Osteoblast (primary cell): ENCODE data around the gene SLC28A1. TPM values are rescaled to one million over a fixed set of nuclear protein-coding genes. Genes with fewer than 3 reads are reported as not detected.

ENCODE experiments used
- DNase-seq: peaks from one replicate; pipeline ENCODE4 v3.0.0; 2011; ENCODE audit warnings: low spot score, mixed read lengths; ENCODE audit not compliant: insufficient read length; ENCODE audit errors: missing footprints
- H2AFZ ChIP-seq: 2 replicates; pipeline ENCODE4 v1.6.0; 2011; ENCODE audit warnings: mild to moderate bottlenecking, low read length
- H3K27ac ChIP-seq: 2 replicates; pipeline ENCODE4 v1.5.1; 2011; ENCODE audit warnings: mild to moderate bottlenecking, low read depth, low read length, moderate library complexity
- H3K27me3 ChIP-seq: 2 replicates; pipeline ENCODE4 v1.6.0; 2012; ENCODE audit warnings: mild to moderate bottlenecking, control low read depth, inconsistent platforms, low read length, moderate library complexity; ENCODE audit not compliant: insufficient read depth
- H3K36me3 ChIP-seq: 2 replicates; pipeline ENCODE4 v1.5.1; 2011; ENCODE audit warnings: mild to moderate bottlenecking, low read length, control low read depth, moderate library complexity; ENCODE audit not compliant: insufficient read depth
- H3K4me1 ChIP-seq: 2 replicates; pipeline ENCODE4 v1.5.1; 2011; ENCODE audit warnings: mild to moderate bottlenecking, low read length, control low read depth, moderate library complexity; ENCODE audit not compliant: insufficient read depth
- H3K4me2 ChIP-seq: 2 replicates; pipeline ENCODE4 v1.6.0; 2011; ENCODE audit warnings: mild to moderate bottlenecking, low read length; ENCODE audit not compliant: insufficient read depth
- H3K4me3 ChIP-seq: fragments of 200-600 bp; sonication (generic); 3 replicates; pipeline ENCODE4 v1.5.1; 2012; ENCODE audit warnings: mild to moderate bottlenecking, low read length, inconsistent platforms; ENCODE audit not compliant: insufficient read depth
- H3K79me2 ChIP-seq: 2 replicates; pipeline ENCODE4 v1.6.0; 2012; ENCODE audit warnings: mild to moderate bottlenecking, low read length, control low read depth, inconsistent platforms; ENCODE audit not compliant: insufficient read depth
- H3K9me3 ChIP-seq: 2 replicates; pipeline ENCODE4 v1.5.1; 2011; ENCODE audit warnings: low read depth, low read length, control low read depth
- H4K20me1 ChIP-seq: 2 replicates; pipeline ENCODE4 v1.6.0; 2012; ENCODE audit warnings: mild to moderate bottlenecking, low read length, control low read depth; ENCODE audit not compliant: insufficient read depth
- total RNA-seq: library from RNA; depleted of rRNA; stranded (reverse); fragments of >200 nt; gene quantifications from 2 replicates; pipeline ENCODE4 v1.2.3, GENCODE V29; 2012
- TF ChIP-seq, protein P1 (sequence below): IDR thresholded peaks from 2 replicates; pipeline ENCODE4 v1.5.1; 2011; ENCODE audit warnings: mild to moderate bottlenecking, low read depth, low read length, moderate library complexity; ENCODE audit errors: extremely low read depth

SLC28A1 gene
- total RNA-seq, 1 donor, result not detected

DNA sequence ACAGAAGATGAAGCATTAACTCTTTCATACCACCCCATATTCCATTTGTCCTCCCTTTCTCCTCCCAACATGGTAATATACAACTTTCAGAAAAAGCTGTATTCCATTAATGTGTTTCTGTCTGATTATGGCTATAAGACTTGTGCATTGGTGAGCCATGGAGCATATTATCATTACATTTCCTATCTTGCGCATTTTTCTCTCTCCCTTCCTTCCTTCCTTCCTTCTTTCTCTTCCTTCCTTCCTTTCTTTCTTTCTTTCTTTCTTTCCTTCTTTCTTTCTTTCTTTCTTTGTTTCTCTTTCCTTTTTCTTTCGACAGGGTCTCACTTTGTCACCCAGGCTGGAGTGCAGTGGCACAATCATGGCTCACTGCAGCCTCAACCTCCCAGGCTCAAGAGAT, 71.7 kb downstream of the SLC28A1 start:
- Histone ChIP-seq H3K4me2 (no peak overlapping the region), H3K4me3 (no peak overlapping the region), H3K36me3 (no peaks in the 10 kb centered on the region), H3K9me3 (no peaks in the 10 kb centered on the region), H4K20me1 (no peaks in the 10 kb centered on the region), H3K4me1 (peaks cover 11% of the 10 kb centered on the region), H2AFZ (no peak overlapping the region), H3K79me2 (no peaks in the 10 kb centered on the region), H3K27ac (no peak overlapping the region), H3K27me3 (no peaks in the 10 kb centered on the region)
- TF ChIP-seq, protein P1, sequence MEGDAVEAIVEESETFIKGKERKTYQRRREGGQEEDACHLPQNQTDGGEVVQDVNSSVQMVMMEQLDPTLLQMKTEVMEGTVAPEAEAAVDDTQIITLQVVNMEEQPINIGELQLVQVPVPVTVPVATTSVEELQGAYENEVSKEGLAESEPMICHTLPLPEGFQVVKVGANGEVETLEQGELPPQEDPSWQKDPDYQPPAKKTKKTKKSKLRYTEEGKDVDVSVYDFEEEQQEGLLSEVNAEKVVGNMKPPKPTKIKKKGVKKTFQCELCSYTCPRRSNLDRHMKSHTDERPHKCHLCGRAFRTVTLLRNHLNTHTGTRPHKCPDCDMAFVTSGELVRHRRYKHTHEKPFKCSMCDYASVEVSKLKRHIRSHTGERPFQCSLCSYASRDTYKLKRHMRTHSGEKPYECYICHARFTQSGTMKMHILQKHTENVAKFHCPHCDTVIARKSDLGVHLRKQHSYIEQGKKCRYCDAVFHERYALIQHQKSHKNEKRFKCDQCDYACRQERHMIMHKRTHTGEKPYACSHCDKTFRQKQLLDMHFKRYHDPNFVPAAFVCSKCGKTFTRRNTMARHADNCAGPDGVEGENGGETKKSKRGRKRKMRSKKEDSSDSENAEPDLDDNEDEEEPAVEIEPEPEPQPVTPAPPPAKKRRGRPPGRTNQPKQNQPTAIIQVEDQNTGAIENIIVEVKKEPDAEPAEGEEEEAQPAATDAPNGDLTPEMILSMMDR, result no peak
- no peak for DNase-seq

DNA sequence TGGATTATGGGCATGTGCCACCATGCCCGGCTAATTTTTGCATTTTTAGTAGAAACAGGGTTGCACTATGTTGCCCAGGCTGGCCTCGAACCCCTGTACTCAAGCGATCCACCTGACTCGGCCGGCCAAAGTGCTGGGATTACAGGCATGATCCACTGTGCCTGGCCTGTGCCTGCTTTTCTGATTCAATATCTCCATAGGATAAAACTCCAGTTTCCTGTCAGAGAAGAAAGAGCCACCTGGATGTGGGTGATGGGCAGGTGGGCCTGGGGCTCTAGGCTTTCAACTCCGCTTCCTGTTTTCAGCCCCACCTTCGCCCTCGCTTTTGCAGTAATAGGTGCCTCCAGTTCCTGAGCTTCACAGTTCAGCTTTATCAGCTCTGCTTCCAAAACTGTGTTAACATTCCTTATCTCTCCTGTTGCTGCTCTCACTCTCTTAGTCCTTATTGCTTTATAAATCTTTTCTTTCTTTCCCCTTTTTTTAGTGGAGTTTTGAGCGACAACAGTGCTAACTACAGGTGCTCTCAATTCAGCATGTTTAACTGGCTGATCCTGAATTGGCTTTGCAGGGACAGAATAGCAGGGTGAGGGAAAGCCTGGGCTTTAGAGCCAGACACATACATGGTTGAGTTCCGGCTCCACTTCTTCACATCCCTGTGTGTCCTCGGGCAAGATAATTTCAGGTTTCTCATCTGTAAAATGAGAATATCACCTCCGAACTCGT, 76.1 kb downstream of the SLC28A1 start:
- Histone ChIP-seq H2AFZ (no peak overlapping the region), H3K36me3 (no peaks in the 10 kb centered on the region), H3K4me1 (peaks cover 14% of the 10 kb centered on the region), H4K20me1 (no peaks in the 10 kb centered on the region), H3K79me2 (no peaks in the 10 kb centered on the region), H3K4me3 (no peak overlapping the region), H3K27me3 (no peaks in the 10 kb centered on the region), H3K4me2 (peak overlapping the region; percentile 12), H3K27ac (no peak overlapping the region), H3K9me3 (no peaks in the 10 kb centered on the region)
- TF ChIP-seq, protein P1, result no peak
- DNase-seq, result no peak

DNA sequence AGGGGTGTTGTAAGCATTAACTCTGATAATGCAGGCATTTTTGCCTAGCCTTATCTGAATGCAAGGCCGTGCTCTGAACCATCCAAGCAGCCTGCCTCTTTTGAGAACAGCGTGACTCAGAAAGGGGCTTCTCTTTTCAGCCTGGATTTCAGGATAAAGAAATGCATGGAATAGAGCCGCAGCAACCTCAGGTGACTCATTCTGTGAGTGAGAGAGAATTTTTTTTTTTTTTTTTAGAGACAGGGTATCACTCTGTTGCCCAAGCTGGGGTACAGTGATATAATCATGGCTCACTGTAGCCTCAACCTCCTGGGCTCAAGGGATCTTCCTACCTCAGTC, 76.6 kb downstream of the SLC28A1 start:
- peak; percentile 75 for DNase-seq
- TF ChIP-seq, protein P1, result no peak
- Histone ChIP-seq H3K27me3 (no peaks in the 10 kb centered on the region), H3K4me2 (peak overlapping the region; percentile 12), H3K9me3 (no peaks in the 10 kb centered on the region), H3K27ac (no peak overlapping the region), H4K20me1 (no peaks in the 10 kb centered on the region), H3K4me3 (no peak overlapping the region), H3K79me2 (no peaks in the 10 kb centered on the region), H2AFZ (no peak overlapping the region), H3K4me1 (peaks cover 14% of the 10 kb centered on the region), H3K36me3 (no peaks in the 10 kb centered on the region)

DNA sequence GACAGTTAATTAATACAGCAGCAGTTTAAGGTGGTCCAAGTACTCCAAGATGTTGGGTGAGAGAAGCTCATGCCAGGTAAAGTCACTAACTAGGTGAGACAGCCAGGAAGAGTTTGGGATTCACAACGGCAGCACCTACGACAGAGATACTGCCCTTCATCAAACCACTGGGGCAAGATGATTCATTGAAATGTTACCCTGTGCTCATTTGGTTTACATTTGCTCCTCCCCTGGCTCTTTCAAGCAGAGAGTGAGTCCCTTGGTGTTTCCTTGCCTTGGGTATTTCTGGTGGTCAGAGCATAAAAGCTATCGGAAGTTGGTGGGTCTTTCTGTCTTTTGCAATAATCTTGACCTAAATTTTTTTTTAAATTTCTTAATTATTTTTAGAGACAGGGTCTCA, 77.2 kb downstream of the SLC28A1 start:
- Histone ChIP-seq H3K9me3 (no peaks in the 10 kb centered on the region), H3K27me3 (no peaks in the 10 kb centered on the region), H4K20me1 (no peaks in the 10 kb centered on the region), H3K79me2 (no peaks in the 10 kb centered on the region), H3K4me2 (peak overlapping the region; percentile 12), H2AFZ (no peak overlapping the region), H3K4me3 (no peak overlapping the region), H3K36me3 (no peaks in the 10 kb centered on the region), H3K27ac (peak overlapping the region; percentile 23), H3K4me1 (peaks cover 14% of the 10 kb centered on the region)
- peak; percentile 26 for DNase-seq
- TF ChIP-seq, protein P1, result no peak
